Activated naive CD8-positive, alpha-beta T cell treated with anti-CD3 and anti-CD28 coated beads, Interleukin-2, amount 50 U/mL, for 24 hours (primary cell): ENCODE results near the gene MICA.
"Not testable (repeated sequence)": the region's sequence is repeated elsewhere in the genome, so short reads cannot be mapped to it uniquely, and the experiment has no call there.

ENCODE experiments used
- ATAC-seq: fragments of 150-1000 bp; cut with Tn5 transposase; one replicate; pipeline ENCODE4 v1.10.0; 2021
- DNase-seq: peaks from one replicate; pipeline ENCODE4 v3.0.0; 2021
- H3K27ac Mint-ChIP-seq: one replicate; pipeline ENCODE4 v1.8.0; 2021; ENCODE audit warnings: mild to moderate bottlenecking, mixed read lengths
- H3K27me3 Mint-ChIP-seq: one replicate; pipeline ENCODE4 v1.8.0; 2021; ENCODE audit warnings: mixed read lengths
- H3K36me3 Mint-ChIP-seq: one replicate; pipeline ENCODE4 v1.8.0; 2021; ENCODE audit warnings: low read depth, mixed read lengths
- H3K4me1 Mint-ChIP-seq: one replicate; pipeline ENCODE4 v1.8.0; 2021; ENCODE audit warnings: mixed read lengths
- H3K4me3 Mint-ChIP-seq: one replicate; pipeline ENCODE4 v1.8.0; 2021; ENCODE audit warnings: mild to moderate bottlenecking, moderate library complexity, mixed read lengths
- H3K9me3 Mint-ChIP-seq: one replicate; pipeline ENCODE4 v1.8.0; 2021; ENCODE audit warnings: mixed read lengths

The MICA gene

DNA sequence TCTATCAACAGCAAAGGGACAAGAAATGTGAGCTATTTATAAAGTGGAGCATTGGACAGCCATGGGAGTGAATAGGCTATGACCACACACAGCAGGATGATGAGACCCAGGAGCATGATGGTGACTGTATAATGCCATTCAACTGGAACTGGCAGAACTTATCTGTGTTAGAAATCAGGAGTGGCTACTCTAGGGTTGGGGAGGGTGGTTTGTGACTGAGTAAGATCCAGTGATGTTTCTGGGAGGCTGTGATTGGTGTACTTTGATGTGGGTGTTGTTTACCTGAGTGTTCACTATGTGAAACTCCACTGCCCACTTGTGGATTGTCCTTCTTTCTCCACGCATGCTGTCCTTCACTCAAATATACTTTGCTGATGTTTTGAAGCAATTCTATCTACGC, 34.9 kb upstream of the MICA start:
- Mint-ChIP-seq H3K4me3 (no peak overlapping the region), H3K36me3 (peaks cover 5% of the 10 kb centered on the region), H3K27ac (no peak overlapping the region), H3K9me3 (peaks cover 7% of the 10 kb centered on the region), H3K4me1 (peaks cover 21% of the 10 kb centered on the region), H3K27me3 (peaks cover 19% of the 10 kb centered on the region)
- ATAC-seq (no peak), DNase-seq (no peak)

DNA sequence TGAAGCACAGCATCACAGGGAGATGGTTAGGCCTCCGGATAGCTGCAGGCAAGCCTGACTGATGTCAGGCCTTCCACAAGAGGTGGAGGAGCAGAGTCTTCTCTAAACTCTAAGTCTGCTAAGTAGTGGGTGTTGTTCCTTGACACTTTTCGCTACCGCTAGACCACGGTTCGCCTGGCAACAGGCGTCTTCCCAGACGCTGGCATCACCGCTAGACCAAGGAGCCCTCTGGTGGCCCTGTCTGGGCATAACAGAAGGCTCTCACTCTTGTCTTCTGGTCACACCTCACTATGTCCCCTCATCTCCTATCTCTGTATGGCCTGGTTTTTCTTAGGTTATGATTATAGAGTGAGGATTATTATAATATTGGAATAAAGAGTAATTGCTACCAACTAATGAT, 29.3 kb upstream of the MICA start:
- not testable (repeated sequence) for DNase-seq, ATAC-seq, H3K36me3 Mint-ChIP-seq, H3K9me3 Mint-ChIP-seq, H3K4me1 Mint-ChIP-seq, H3K4me3 Mint-ChIP-seq, H3K27ac Mint-ChIP-seq
- H3K27me3 Mint-ChIP-seq, result peaks cover 16% of the 10 kb centered on the region

DNA sequence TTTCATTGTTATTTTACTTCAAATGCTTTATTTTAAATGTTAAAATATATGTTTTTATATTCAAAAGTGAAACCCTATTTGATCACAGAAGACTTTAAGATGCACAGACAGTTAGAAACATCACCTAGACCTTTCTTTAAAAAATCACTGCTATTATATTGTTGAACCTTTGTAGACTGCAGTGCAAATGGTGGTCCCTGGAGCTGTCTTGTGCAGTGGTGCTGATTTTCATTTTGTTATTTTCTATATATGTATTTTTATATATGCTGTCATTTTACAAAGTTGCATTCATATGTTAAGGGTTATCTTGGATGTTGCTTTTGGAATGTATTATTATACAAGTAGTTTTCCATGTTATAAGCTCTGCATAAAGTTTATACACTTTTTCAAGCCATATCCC, 27.7 kb upstream of the MICA start:
- peaks cover 5% of the 10 kb centered on the region for H3K36me3 Mint-ChIP-seq
- no peak for ATAC-seq

DNA sequence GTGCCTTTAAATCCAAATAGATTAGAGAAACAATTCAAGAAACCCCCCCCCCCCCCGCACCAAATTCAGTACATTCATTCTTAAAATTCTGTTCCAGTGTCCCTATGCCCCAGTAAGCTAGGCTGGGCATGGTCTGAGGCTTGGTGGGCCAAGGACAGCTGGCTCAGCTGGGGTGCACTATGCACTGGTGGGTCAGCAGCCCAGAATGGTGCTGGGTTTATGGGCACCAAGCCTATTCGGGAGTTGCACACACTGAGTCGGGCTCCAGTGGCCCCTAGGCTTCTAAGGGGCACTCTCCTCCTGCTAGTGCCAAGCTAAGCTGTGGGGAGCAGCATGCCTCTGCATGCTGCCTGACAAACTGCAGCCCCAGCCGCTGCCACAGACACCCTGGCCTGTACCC, 26.4 kb upstream of the MICA start:
- Mint-ChIP-seq H3K4me3 (no peak overlapping the region), H3K36me3 (peaks cover 3% of the 10 kb centered on the region), H3K27me3 (peaks cover 19% of the 10 kb centered on the region), H3K27ac (no peak overlapping the region), H3K4me1 (peaks cover 2% of the 10 kb centered on the region), H3K9me3 (peaks cover 4% of the 10 kb centered on the region)
- DNase-seq, result no peak
- no peak for ATAC-seq

More for the DNA sequence above, 27.7 kb upstream of the MICA start:
- peaks cover 4% of the 10 kb centered on the region for H3K4me1 Mint-ChIP-seq
- H3K27ac Mint-ChIP-seq, result no peak overlapping the region
- no peak for DNase-seq
- peaks cover 21% of the 10 kb centered on the region for H3K27me3 Mint-ChIP-seq
- H3K4me3 Mint-ChIP-seq, result no peak overlapping the region
- peaks cover 7% of the 10 kb centered on the region for H3K9me3 Mint-ChIP-seq

DNA sequence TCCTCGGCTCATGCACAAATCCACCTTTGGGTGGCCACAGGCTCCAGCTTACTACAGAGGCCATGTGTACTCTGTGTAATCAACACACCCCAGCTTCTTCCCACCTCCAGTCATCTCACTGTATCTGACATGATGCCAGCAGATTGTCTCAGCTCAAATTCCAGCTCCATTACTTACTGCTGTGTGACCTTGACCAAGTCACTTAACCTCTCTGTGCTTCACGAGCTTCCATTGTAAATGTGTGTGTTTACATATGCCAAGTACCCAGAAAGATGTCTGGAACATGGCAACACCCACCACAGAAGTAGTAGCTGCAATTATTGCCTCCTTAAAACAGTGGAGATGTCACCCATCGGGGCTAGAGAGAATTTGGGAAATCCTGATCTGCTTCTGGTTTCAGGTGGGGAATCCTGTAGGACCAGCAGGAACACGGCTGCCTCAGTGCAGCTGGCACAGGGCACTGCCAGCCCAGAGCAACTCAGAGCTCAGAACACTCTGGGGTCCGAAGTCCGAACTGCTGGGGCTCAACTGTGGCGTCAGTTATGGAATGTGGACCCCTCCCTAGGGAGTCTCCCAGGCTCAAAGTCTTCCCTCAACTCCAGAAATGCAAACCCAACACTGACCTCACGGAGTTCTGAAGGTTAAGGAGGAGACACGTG, 25.2 kb upstream of the MICA start:
- Mint-ChIP-seq H3K9me3 (no peaks in the 10 kb centered on the region), H3K27me3 (peaks cover 16% of the 10 kb centered on the region), H3K27ac (no peak overlapping the region), H3K4me1 (no peaks in the 10 kb centered on the region), H3K36me3 (no peaks in the 10 kb centered on the region), H3K4me3 (no peak overlapping the region)
- DNase-seq (no peak), ATAC-seq (no peak)

DNA sequence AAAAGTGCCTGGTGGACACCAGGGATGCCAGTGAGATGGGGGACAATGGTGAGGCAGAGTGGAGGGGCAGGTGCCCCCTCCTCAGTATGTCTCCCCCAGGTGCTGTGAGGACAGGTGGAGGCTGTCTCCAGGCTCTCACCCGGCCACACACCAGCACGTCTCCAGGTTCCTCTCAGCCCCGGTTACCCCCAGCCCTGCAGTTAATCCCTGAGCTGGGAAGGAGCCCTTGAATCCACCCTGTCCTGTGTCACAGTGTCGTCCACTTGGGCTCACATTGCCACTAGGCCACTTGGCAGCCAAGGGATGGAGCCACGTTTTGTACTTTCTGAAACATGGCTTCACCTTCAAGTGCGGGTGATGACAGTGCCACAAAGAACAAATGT, 24.7 kb upstream of the MICA start:
- Mint-ChIP-seq H3K4me1 (no peaks in the 10 kb centered on the region), H3K4me3 (no peak overlapping the region), H3K27me3 (peaks cover 16% of the 10 kb centered on the region), H3K36me3 (no peaks in the 10 kb centered on the region), H3K27ac (no peak overlapping the region), H3K9me3 (no peaks in the 10 kb centered on the region)
- no peak for DNase-seq
- ATAC-seq, result no peak

DNA sequence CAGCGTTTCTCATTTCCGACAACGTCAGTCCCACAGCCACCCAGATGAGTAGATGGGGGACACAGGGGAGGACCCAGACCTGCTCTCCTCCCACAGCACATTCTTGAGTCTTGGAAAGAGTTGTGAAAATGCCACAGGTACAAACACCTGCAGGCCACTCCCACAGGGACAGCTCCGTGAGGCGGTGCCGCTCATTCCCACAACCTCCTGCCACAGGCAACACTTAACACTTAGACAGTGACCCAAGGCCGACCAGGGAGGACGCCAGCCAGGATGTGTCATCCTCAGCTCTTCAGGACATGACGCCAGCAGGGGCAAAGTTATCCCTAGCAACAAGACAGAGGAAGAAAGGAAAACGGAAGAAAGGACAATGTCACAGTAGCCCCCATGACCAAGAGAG, 23.5 kb upstream of the MICA start:
- H3K27me3 Mint-ChIP-seq, result peaks cover 16% of the 10 kb centered on the region
- no peak overlapping the region for H3K27ac Mint-ChIP-seq
- no peak overlapping the region for H3K4me3 Mint-ChIP-seq
- no peaks in the 10 kb centered on the region for H3K36me3 Mint-ChIP-seq
- DNase-seq, result no peak
- H3K4me1 Mint-ChIP-seq, result no peaks in the 10 kb centered on the region
- no peak for ATAC-seq
- H3K9me3 Mint-ChIP-seq, result no peaks in the 10 kb centered on the region

DNA sequence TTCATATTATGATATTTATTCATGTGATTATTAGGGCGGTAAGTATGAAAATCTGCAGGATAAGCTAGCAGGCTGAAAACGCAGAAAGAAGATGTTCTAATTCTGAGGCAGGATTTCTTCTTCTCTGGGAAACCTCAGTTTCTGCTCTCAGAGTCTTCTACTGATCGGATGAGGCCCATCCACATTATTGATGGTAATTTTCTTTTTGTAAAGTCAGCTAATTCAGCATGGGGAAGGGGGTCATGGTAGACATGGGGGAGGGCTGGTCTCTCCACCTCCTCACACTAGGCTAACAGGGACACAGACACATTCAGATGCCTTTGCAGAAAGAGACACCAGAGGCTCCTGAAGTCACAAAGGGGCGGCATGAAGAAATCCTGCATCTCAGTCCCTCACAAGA, 21.7 kb upstream of the MICA start:
- DNase-seq (no peak), ATAC-seq (no peak)
- no peak overlapping the region for H3K4me3 Mint-ChIP-seq
- peaks cover 16% of the 10 kb centered on the region for H3K27me3 Mint-ChIP-seq
- H3K9me3 Mint-ChIP-seq, result no peaks in the 10 kb centered on the region
- H3K27ac Mint-ChIP-seq, result no peak overlapping the region
- no peaks in the 10 kb centered on the region for H3K4me1 Mint-ChIP-seq
- H3K36me3 Mint-ChIP-seq, result no peaks in the 10 kb centered on the region

DNA sequence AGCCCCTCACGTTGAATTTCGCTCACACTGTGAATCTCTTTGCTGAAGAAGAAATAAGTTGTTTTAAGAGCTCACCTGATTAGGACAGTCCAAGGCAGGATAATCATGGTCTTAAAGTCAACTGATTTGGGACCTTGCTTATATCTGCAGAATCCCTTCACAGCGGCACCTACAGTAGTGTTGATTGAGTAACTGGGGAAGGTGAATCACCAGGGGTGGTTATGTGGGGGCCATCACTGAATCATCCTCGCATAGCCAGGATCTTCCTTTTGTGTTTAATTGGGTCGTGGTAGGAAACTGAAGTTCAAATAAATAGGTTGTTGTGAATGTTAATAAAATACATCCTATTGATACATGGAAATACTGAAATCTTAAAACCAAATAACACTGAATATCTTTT, 20.2 kb upstream of the MICA start:
- H3K4me1 Mint-ChIP-seq, result no peaks in the 10 kb centered on the region
- DNase-seq (no peak), ATAC-seq (no peak)
- H3K27me3 Mint-ChIP-seq, result peaks cover 14% of the 10 kb centered on the region
- no peak overlapping the region for H3K27ac Mint-ChIP-seq
- H3K4me3 Mint-ChIP-seq, result no peak overlapping the region
- H3K36me3 Mint-ChIP-seq, result no peaks in the 10 kb centered on the region
- H3K9me3 Mint-ChIP-seq, result no peaks in the 10 kb centered on the region

DNA sequence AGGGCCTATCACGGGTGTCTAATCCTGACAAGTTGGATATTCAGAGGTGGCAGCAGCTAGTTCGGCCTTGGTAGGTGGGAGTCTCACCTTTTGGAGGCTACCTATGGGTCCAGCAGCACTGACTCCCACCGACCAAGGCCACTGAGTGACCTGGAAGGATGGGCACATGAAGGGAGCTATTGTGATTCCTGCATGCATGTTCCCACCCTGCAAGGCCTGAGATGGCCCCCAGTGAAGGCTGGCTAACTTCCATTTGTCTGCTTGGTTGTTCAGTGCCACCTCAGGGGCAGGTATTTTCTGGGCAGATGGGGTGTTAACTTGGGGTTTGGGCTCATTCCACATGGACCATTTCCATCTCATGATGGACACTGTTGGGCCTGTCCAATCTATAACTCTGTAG, 18.4 kb upstream of the MICA start:
- Mint-ChIP-seq H3K27me3 (peaks cover 6% of the 10 kb centered on the region), H3K9me3 (no peaks in the 10 kb centered on the region), H3K4me1 (no peaks in the 10 kb centered on the region), H3K36me3 (no peaks in the 10 kb centered on the region), H3K4me3 (no peak overlapping the region), H3K27ac (no peak overlapping the region)
- no peak for DNase-seq
- ATAC-seq, result no peak

DNA sequence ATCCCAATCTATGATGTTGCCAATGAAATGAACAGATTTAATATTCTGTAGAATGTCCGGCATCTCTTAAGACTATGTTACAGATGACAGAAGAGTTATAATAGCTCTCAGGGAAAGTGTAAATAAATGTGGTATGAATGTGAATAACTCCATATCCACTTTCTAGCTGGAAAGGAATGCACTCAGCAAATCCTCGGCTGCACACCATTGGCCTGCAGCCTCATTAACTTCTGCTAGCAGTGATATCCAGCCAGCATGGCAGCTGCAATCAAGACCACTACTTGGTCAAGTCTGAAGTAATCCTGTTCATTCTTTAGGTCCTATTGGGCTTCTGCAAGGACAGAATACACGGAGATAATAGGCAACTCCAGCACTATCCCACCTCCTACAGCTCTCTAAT, 17.3 kb upstream of the MICA start:
- Mint-ChIP-seq H3K27ac (no peak overlapping the region), H3K36me3 (no peaks in the 10 kb centered on the region), H3K4me3 (no peak overlapping the region), H3K27me3 (no peaks in the 10 kb centered on the region), H3K4me1 (no peaks in the 10 kb centered on the region), H3K9me3 (no peaks in the 10 kb centered on the region)
- DNase-seq (no peak), ATAC-seq (no peak)

DNA sequence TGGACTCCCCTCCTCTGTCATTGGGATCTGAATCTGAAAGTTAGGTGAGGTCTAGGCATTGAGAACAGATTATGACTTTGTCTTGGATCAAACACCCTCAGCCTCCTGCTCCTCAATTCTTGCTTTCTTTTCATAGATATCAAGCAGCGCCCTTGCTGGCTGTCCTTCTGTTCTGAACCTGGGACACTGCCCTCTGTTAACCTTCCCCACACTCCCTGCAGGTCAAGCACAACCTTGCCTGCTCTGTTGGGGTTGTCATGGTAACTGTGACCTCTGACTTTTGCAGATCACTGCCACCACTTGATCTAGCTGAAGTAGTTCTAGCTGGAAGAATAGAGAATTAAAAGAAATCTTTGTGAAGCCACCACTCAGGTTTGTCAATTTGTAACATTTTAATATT, 16.4 kb upstream of the MICA start:
- H3K4me3 Mint-ChIP-seq, result no peak overlapping the region
- no peaks in the 10 kb centered on the region for H3K36me3 Mint-ChIP-seq
- no peak overlapping the region for H3K27ac Mint-ChIP-seq
- ATAC-seq (no peak), DNase-seq (no peak)
- no peaks in the 10 kb centered on the region for H3K4me1 Mint-ChIP-seq
- no peaks in the 10 kb centered on the region for H3K9me3 Mint-ChIP-seq
- H3K27me3 Mint-ChIP-seq, result no peaks in the 10 kb centered on the region

DNA sequence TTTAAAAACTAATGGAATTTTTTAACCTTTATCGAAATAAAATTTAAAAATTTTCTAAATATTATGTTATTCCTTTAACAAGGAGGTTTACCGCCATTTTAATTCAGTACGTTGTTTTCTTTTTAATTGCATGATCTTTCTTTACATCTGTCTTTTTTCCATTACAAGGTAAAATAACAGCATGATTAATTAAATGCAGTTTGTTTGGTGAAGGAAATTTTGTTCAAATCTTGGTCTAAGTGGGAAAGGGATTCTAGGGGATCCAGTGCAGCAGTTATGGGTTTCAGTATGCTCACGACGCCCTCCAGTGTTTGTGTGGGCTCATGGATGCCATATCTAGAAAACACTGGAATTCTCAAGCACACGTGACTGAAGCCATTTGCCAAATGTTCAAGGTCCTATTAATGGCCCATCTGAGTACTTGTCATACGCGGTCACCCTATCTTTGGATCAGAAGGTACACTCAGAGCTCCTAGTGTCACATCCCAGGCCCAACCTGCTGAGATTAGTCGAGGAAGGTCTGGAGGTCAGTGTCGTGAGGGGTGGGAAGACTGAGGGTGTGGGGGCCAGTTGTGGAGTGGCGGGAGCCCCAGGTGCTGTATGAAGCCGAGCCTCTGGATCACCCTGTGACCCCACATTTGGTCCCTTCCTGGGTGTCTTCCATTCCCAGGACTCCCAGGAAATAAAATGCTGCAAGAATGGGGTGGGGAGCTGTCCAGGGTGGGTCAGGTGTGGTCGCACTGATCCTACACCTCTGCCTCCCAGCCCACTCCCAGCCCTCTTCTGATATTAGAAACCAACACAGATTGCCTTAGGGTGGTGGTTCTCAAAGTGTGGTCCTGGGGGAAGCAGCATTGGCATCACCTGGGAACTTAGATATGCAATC, 14.2 kb upstream of the MICA start:
- not testable (repeated sequence) for H3K27ac Mint-ChIP-seq, ATAC-seq, H3K27me3 Mint-ChIP-seq, H3K9me3 Mint-ChIP-seq, H3K4me3 Mint-ChIP-seq, H3K36me3 Mint-ChIP-seq, H3K4me1 Mint-ChIP-seq, DNase-seq

DNA sequence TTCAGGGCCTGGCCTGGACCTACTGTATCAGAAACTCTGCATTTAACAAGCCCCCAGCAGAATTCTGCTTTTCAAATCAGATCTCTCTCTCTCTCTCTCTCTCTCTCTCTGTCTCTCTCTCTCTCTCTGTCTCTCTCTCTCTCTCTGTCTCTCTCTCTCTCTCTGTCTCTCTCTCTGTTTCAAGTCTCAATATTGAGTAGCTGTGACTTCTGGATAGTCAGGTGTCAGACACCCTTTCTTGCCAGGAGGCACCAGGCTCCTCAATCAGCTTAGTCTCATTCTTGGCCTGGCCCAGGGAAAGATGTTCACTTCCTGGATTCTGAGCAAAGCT, 13.6 kb upstream of the MICA start:
- ATAC-seq, DNase-seq, H3K27me3 Mint-ChIP-seq, H3K36me3 Mint-ChIP-seq, H3K4me1 Mint-ChIP-seq, H3K9me3 Mint-ChIP-seq, H3K27ac Mint-ChIP-seq, H3K4me3 Mint-ChIP-seq: not testable (repeated sequence)

DNA sequence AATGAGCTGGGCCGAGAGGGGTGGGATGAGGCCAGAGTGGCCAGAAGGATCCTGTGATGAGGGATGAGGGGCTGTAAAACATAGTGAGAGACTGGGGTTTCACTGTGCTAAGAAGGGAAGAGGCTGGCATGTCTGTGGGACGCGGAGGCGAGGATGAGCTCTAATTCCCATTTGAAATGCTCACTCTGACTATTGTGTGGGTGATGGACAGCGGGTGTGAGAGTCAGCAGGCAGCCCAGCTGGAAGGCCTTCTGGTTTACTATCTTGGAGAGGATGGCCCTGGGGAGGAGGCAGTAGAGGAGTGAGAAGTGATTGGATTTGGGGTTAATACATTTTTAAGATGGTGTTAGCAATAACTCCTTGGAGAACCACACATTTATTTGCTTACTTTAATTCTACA, 9.5 kb upstream of the MICA start:
- H3K36me3 Mint-ChIP-seq, result no peaks in the 10 kb centered on the region
- H3K4me3 Mint-ChIP-seq, result no peak overlapping the region
- H3K27ac Mint-ChIP-seq, result no peak overlapping the region
- no peaks in the 10 kb centered on the region for H3K9me3 Mint-ChIP-seq
- DNase-seq (no peak), ATAC-seq (no peak)
- H3K27me3 Mint-ChIP-seq, result no peaks in the 10 kb centered on the region
- peaks cover 21% of the 10 kb centered on the region for H3K4me1 Mint-ChIP-seq
